K562 (cell line): ENCODE results near the gene TTC9C. TPM values are rescaled to one million over a fixed set of nuclear protein-coding genes. Genes with fewer than 3 reads are reported as not detected.

Experiments
- MEIS2 ChIP-seq: fragments of 450-650 bp; IDR thresholded peaks from 2 replicates; pipeline ENCODE4 v1.6.1; 2014; ENCODE audit warnings: mild to moderate bottlenecking; ENCODE audit not compliant: partially characterized antibody
- NEUROD1 ChIP-seq: fragments of 150-350 bp; IDR thresholded peaks from 2 replicates; pipeline ENCODE4 v1.6.1; 2014; ENCODE audit warnings: borderline replicate concordance, low read length, low read depth; ENCODE audit not compliant: partially characterized antibody
- NR2C2 ChIP-seq, 2 experiments: fragments of 200-800 bp in 1 of 2; sonication (Bioruptor generic) in 1 of 2; sonication (generic) in 1 of 2; formaldehyde crosslinking in 1 of 2; IDR thresholded peaks; 2 replicates each; pipeline versions ENCODE4 v1.6.1 to v1.8.0; 2016 to 2022; ENCODE audit warnings: mild to moderate bottlenecking in 1 of 2, missing compliant biosample characterization in 1 of 2, missing genetic modification characterization in 1 of 2, missing genetic modification reagents in 1 of 2
- PCBP1 ChIP-seq: fragments of 200-400 bp; formaldehyde crosslinking; IDR thresholded peaks from 2 replicates; pipeline ENCODE4 v1.6.1; 2018; ENCODE audit warnings: mild to moderate bottlenecking, low read depth, low read length; ENCODE audit not compliant: poor library complexity, severe bottlenecking
- PHF21A ChIP-seq: fragments of 450-650 bp; IDR thresholded peaks from 2 replicates; pipeline ENCODE4 v1.6.1; 2017; ENCODE audit warnings: low read depth, borderline replicate concordance
- SLC30A9 ChIP-seq: fragments of 250-450 bp; sonication (Bioruptor Pico); IDR thresholded peaks from 2 replicates; pipeline ENCODE4 v1.8.0; 2022; ENCODE audit warnings: mild to moderate bottlenecking, moderate library complexity
- ZNF583 ChIP-seq: fragments of 250-450 bp; sonication (Bioruptor Pico); IDR thresholded peaks from 2 replicates; pipeline ENCODE4 v1.4.0; 2020
- polyA plus RNA-seq, 8 experiments: library from polyadenylated mRNA; depleted of rRNA in 4 of 8; stranded (reverse) in 5 of 8; unstranded in 3 of 8; fragments of >200 nt; fragmentation: Nextera tagmentation in 2 of 8; fragmentation: Illumina TruSeq in 1 of 8; extraction: Ambion mirVana in 2 of 8; extraction: Trizol in 1 of 8; gene quantifications; 2 replicates each; pipeline versions ENCODE4 v1.2.1 to v1.2.3, GENCODE V29; 2011 to 2014; ENCODE audit warnings: inconsistent platforms in 1 of 8, missing spikeins in 1 of 8
- total RNA-seq, 7 experiments: library from RNA; depleted of rRNA in 6 of 7; stranded (reverse); fragments of >200 nt in 6 of 7; fragmentation: Illumina TruSeq in 2 of 7; extraction: Trizol in 2 of 7; gene quantifications; 2 replicates each; pipeline versions ENCODE4 v1.2.1 to v1.2.3, GENCODE V29; 2011 to 2021; ENCODE audit warnings: low replicate concordance in 1 of 7
- TF ChIP-seq, protein P1 (sequence below), 2 experiments: fragments of 450-650 bp in 1 of 2; sonication (generic) in 1 of 2; formaldehyde crosslinking in 1 of 2; IDR thresholded peaks; 2 replicates each; pipeline versions ENCODE4 v1.7.1 to v1.9.0; 2016 to 2022; ENCODE audit warnings: inconsistent platforms in 1 of 2, mild to moderate bottlenecking in 1 of 2, missing genetic modification reagents in 1 of 2
- TF ChIP-seq, protein P2 (sequence below): sonication (generic); formaldehyde crosslinking; IDR thresholded peaks from 2 replicates; pipeline ENCODE4 v1.8.0; 2022; ENCODE audit warnings: mild to moderate bottlenecking, missing genetic modification reagents
- TF ChIP-seq, protein P3 (sequence below), 2 experiments: fragments of 450-650 bp; IDR thresholded peaks; 2 replicates each; pipeline ENCODE4 v1.6.1; 2016
- TF ChIP-seq, protein P4 (sequence below): fragments of 450-650 bp; formaldehyde crosslinking; IDR thresholded peaks from 2 replicates; pipeline ENCODE4 v1.4.0; 2022; ENCODE audit warnings: missing genetic modification characterization

TTC9C gene
- total and polyA plus RNA-seq, 9 of the 15 experiments (the other 6 are each of a cell fraction or from before 2014, with no cell fraction given), result 32.8 to 59.0 (median 37.1) TPM

DNA sequence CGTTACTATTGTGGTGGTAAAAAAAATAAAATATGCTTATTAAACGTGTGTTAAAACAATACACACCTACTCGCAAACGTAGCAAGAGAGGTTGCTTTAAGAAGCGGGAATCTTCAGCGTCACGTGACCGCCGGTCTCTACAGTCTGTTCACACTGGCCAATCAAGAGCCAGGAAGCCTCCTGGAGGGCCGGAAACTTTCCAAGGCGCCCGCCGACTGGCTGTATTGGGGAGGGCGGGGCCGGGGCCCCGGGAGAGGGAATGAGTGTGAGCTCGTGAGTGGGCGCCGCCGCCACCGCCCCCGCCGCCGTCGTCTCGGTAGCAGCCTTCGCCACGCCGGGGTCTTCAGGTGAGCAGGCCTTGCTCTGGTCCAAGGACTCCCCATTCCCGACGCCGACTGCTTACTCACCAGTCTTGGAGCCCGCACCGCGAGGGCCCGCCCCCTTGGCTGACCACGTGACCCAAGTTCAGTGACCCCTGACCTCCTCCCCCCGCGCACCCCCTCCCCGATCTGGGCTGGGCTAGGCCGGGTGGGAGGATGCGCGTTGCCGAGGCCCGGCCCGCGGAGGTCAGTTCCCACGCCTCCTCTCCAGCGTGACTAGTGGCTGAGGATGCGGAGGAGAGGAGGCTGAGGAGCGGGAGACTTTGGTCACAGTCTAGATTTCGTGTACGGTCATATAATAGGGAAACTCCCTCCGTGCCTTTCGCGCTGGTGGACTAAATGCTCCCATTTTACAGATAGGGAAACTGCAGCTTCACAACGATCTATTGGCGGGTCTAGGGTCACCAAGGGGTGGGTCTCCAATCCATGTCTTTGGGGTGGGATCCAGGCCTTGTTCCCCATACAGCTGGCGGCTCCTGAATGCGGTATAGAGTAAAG, 43.1 kb downstream of the TTC9C start, which contains the start of gene TAF6L (continued):
- TF ChIP-seq, protein P1, sequence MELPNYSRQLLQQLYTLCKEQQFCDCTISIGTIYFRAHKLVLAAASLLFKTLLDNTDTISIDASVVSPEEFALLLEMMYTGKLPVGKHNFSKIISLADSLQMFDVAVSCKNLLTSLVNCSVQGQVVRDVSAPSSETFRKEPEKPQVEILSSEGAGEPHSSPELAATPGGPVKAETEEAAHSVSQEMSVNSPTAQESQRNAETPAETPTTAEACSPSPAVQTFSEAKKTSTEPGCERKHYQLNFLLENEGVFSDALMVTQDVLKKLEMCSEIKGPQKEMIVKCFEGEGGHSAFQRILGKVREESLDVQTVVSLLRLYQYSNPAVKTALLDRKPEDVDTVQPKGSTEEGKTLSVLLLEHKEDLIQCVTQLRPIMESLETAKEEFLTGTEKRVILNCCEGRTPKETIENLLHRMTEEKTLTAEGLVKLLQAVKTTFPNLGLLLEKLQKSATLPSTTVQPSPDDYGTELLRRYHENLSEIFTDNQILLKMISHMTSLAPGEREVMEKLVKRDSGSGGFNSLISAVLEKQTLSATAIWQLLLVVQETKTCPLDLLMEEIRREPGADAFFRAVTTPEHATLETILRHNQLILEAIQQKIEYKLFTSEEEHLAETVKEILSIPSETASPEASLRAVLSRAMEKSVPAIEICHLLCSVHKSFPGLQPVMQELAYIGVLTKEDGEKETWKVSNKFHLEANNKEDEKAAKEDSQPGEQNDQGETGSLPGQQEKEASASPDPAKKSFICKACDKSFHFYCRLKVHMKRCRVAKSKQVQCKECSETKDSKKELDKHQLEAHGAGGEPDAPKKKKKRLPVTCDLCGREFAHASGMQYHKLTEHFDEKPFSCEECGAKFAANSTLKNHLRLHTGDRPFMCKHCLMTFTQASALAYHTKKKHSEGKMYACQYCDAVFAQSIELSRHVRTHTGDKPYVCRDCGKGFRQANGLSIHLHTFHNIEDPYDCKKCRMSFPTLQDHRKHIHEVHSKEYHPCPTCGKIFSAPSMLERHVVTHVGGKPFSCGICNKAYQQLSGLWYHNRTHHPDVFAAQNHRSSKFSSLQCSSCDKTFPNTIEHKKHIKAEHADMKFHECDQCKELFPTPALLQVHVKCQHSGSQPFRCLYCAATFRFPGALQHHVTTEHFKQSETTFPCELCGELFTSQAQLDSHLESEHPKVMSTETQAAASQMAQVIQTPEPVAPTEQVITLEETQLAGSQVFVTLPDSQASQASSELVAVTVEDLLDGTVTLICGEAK (IDR thresholded peaks at IDR 0.05), result 0 out of 2 replicates have a peak, but pooled peaks have one; percentile 21
- TF ChIP-seq, protein P1 (CRISPR knock-in tag; IDR thresholded peaks at IDR 0.05), result no peak
- TF ChIP-seq, protein P2, sequence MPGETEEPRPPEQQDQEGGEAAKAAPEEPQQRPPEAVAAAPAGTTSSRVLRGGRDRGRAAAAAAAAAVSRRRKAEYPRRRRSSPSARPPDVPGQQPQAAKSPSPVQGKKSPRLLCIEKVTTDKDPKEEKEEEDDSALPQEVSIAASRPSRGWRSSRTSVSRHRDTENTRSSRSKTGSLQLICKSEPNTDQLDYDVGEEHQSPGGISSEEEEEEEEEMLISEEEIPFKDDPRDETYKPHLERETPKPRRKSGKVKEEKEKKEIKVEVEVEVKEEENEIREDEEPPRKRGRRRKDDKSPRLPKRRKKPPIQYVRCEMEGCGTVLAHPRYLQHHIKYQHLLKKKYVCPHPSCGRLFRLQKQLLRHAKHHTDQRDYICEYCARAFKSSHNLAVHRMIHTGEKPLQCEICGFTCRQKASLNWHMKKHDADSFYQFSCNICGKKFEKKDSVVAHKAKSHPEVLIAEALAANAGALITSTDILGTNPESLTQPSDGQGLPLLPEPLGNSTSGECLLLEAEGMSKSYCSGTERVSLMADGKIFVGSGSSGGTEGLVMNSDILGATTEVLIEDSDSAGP, result peak; percentile 90
- TF ChIP-seq ZNF583 (CRISPR knock-in tag) (no peak), MEIS2 (no peak), NEUROD1 (peak; percentile 53), PCBP1 (peak; percentile 92), NR2C2 (CRISPR knock-in tag; IDR thresholded peaks at IDR 0.05) (peak; percentile 98), NR2C2 (tag; IDR thresholded peaks at IDR 0.05) (peak; percentile 99), SLC30A9 (CRISPR knock-in tag) (no peak), PHF21A (peak; percentile 82; the same call in 1 of the 2 replicates)
- TF ChIP-seq, protein P3, sequence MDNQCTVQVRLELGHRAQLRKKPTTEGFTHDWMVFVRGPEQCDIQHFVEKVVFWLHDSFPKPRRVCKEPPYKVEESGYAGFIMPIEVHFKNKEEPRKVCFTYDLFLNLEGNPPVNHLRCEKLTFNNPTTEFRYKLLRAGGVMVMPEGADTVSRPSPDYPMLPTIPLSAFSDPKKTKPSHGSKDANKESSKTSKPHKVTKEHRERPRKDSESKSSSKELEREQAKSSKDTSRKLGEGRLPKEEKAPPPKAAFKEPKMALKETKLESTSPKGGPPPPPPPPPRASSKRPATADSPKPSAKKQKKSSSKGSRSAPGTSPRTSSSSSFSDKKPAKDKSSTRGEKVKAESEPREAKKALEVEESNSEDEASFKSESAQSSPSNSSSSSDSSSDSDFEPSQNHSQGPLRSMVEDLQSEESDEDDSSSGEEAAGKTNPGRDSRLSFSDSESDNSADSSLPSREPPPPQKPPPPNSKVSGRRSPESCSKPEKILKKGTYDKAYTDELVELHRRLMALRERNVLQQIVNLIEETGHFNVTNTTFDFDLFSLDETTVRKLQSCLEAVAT (IDR thresholded peaks at IDR 0.05), result no peak
- TF ChIP-seq, protein P4, sequence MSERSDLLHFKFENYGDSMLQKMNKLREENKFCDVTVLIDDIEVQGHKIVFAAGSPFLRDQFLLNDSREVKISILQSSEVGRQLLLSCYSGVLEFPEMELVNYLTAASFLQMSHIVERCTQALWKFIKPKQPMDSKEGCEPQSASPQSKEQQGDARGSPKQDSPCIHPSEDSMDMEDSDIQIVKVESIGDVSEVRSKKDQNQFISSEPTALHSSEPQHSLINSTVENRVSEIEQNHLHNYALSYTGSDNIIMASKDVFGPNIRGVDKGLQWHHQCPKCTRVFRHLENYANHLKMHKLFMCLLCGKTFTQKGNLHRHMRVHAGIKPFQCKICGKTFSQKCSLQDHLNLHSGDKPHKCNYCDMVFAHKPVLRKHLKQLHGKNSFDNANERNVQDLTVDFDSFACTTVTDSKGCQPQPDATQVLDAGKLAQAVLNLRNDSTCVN, result no peak
